K562 (cell line): ENCODE measurements around the gene HORMAD1. TPM values are rescaled to one million over a fixed set of nuclear protein-coding genes. Genes with fewer than 3 reads are reported as not detected.
"Not testable (repeated sequence)": the region's sequence is repeated elsewhere in the genome, so short reads cannot be mapped to it uniquely, and the experiment has no call there.

Source experiments
- CXXC5 ChIP-seq: fragments of 250-450 bp; sonication (Bioruptor Pico); IDR thresholded peaks from 2 replicates; pipeline ENCODE4 v1.8.0; 2022; ENCODE audit warnings: inconsistent platforms, mild to moderate bottlenecking, moderate library complexity
- ID3 ChIP-seq, 2 experiments: fragments of 250-450 bp in 1 of 2; fragments of 450-650 bp in 1 of 2; sonication (Bioruptor Pico) in 1 of 2; IDR thresholded peaks; 2 replicates each; pipeline versions ENCODE4 v1.6.1 to v1.8.0; 2016 to 2021; ENCODE audit warnings: mild to moderate bottlenecking in 2 of 2, moderate library complexity in 2 of 2, missing compliant biosample characterization in 1 of 2, missing genetic modification characterization in 1 of 2
- KLF13 ChIP-seq: fragments of 450-650 bp; IDR thresholded peaks from 2 replicates; pipeline ENCODE4 v1.6.1; 2016; ENCODE audit warnings: missing genetic modification characterization, low read depth, mild to moderate bottlenecking, missing compliant biosample characterization, moderate library complexity, borderline replicate concordance
- MECOM ChIP-seq: fragments of 250-450 bp; sonication (Bioruptor Pico); IDR thresholded peaks from 2 replicates; pipeline ENCODE4 v1.8.0; 2022; ENCODE audit warnings: inconsistent platforms
- PBX2 ChIP-seq, 2 experiments: IDR thresholded peaks in 1 of 2; conservative IDR thresholded peaks in 1 of 2; 2 replicates each; pipeline ENCODE4 v1.6.1; 2016; ENCODE audit warnings: low read depth in 2 of 2, mild to moderate bottlenecking in 1 of 2, missing compliant biosample characterization in 1 of 2, missing genetic modification characterization in 1 of 2, moderate library complexity in 1 of 2
- PTRF ChIP-seq: fragments of 450-650 bp; IDR thresholded peaks from 2 replicates; pipeline ENCODE4 v1.6.1; 2016; ENCODE audit warnings: mild to moderate bottlenecking, missing genetic modification characterization, missing compliant biosample characterization
- PYGO2 ChIP-seq: fragments of 450-650 bp; IDR thresholded peaks from 2 replicates; pipeline ENCODE4 v1.6.1; 2016; ENCODE audit warnings: mild to moderate bottlenecking, missing genetic modification characterization, moderate library complexity, missing compliant biosample characterization
- TEAD1 ChIP-seq, 2 experiments: fragments of 450-650 bp in 1 of 2; sonication (generic) in 1 of 2; formaldehyde crosslinking; IDR thresholded peaks; 2 replicates each; pipeline versions ENCODE4 v1.4.0 to v1.8.0; 2020 to 2022; ENCODE audit warnings: mild to moderate bottlenecking in 2 of 2, missing genetic modification reagents in 1 of 2
- ZNF311 ChIP-seq: fragments of 250-450 bp; sonication (Bioruptor Pico); IDR thresholded peaks from 2 replicates; pipeline ENCODE4 v1.4.0; 2020; ENCODE audit warnings: mild to moderate bottlenecking, moderate library complexity
- ZNF398 ChIP-seq: fragments of 250-450 bp; sonication (Bioruptor Pico); IDR thresholded peaks from 2 replicates; pipeline ENCODE4 v1.8.0; 2021; ENCODE audit warnings: moderate library complexity, mild to moderate bottlenecking, inconsistent platforms
- polyA plus RNA-seq, 8 experiments: library from polyadenylated mRNA; depleted of rRNA in 4 of 8; stranded (reverse) in 5 of 8; unstranded in 3 of 8; fragments of >200 nt; fragmentation: Nextera tagmentation in 2 of 8; fragmentation: Illumina TruSeq in 1 of 8; extraction: Ambion mirVana in 2 of 8; extraction: Trizol in 1 of 8; gene quantifications; 2 replicates each; pipeline versions ENCODE4 v1.2.1 to v1.2.3, GENCODE V29; 2011 to 2014; ENCODE audit warnings: inconsistent platforms in 1 of 8, missing spikeins in 1 of 8
- total RNA-seq, 7 experiments: library from RNA; depleted of rRNA in 6 of 7; stranded (reverse); fragments of >200 nt in 6 of 7; fragmentation: Illumina TruSeq in 2 of 7; extraction: Trizol in 2 of 7; gene quantifications; 2 replicates each; pipeline versions ENCODE4 v1.2.1 to v1.2.3, GENCODE V29; 2011 to 2021; ENCODE audit warnings: low replicate concordance in 1 of 7
- TF ChIP-seq, protein P1 (sequence below): fragments of 250-450 bp; sonication (Bioruptor Pico); IDR thresholded peaks from 2 replicates; pipeline ENCODE4 v1.4.0; 2020; ENCODE audit warnings: mild to moderate bottlenecking, moderate library complexity
- TF ChIP-seq, protein P2 (sequence below): fragments of 450-650 bp; IDR thresholded peaks from 2 replicates; pipeline ENCODE4 v1.6.1; 2016; ENCODE audit warnings: missing biosample characterization, missing genetic modification characterization

The HORMAD1 gene
- total and polyA plus RNA-seq, 9 of the 15 experiments (the other 6 are each of a cell fraction or from before 2014, with no cell fraction given), result not detected

DNA sequence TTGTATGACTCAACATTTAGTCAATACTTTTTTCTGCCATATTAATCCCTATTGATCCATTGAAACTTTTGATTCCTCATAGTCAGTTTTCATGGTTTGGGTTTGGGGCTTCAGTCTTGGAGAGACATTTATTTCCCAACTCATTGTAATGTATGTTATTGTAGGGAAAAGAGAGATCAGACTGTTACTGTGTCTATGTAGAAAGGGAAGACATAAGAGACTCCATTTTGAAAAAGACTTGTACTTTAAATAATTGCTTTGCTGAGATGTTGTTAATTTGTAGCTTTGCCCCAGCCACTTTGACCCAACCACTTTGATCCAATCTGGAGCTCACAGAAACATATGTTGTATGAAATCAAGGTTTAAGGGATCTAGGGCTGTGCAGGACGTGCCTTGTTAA lies 11.7 kb downstream of the HORMAD1 start (continued):
- not testable (repeated sequence) for TF ChIP-seq PBX2 (CRISPR knock-in tag; IDR thresholded peaks at IDR 0.05; ENCODE audit: low read depth); ID3 (CRISPR knock-in tag; IDR thresholded peaks at IDR 0.05)
- TF ChIP-seq PBX2 (tag; conservative IDR thresholded peaks at IDR 0.05; ENCODE audit: low read depth), result 0 out of 2 replicates have a peak, but pooled peaks have one; percentile 27
- TF ChIP-seq ZNF398 (CRISPR knock-in tag), result peak; percentile 26; the same call in 1 of the 2 replicates
- TF ChIP-seq, protein P1, sequence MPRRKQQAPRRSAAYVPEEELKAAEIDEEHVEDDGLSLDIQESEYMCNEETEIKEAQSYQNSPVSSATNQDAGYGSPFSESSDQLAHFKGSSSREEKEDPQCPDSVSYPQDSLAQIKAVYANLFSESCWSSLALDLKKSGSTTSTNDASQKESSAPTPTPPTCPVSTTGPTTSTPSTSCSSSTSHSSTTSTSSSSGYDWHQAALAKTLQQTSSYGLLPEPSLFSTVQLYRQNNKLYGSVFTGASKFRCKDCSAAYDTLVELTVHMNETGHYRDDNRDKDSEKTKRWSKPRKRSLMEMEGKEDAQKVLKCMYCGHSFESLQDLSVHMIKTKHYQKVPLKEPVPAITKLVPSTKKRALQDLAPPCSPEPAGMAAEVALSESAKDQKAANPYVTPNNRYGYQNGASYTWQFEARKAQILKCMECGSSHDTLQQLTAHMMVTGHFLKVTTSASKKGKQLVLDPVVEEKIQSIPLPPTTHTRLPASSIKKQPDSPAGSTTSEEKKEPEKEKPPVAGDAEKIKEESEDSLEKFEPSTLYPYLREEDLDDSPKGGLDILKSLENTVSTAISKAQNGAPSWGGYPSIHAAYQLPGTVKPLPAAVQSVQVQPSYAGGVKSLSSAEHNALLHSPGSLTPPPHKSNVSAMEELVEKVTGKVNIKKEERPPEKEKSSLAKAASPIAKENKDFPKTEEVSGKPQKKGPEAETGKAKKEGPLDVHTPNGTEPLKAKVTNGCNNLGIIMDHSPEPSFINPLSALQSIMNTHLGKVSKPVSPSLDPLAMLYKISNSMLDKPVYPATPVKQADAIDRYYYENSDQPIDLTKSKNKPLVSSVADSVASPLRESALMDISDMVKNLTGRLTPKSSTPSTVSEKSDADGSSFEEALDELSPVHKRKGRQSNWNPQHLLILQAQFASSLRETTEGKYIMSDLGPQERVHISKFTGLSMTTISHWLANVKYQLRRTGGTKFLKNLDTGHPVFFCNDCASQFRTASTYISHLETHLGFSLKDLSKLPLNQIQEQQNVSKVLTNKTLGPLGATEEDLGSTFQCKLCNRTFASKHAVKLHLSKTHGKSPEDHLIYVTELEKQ (CRISPR knock-in tag), result peak; percentile 74
- peak; percentile 84 for TF ChIP-seq PTRF (tag)
- 0 out of 2 replicates have a peak, but pooled peaks have one; percentile 40 for TF ChIP-seq KLF13
- peak in 1 of 2 experiments; percentile 72; a peak in 2 of 4 replicates for TF ChIP-seq TEAD1 (CRISPR knock-in tag; IDR thresholded peaks at IDR 0.05)
- TF ChIP-seq MECOM (CRISPR knock-in tag), result peak; percentile 79
- TF ChIP-seq, protein P2, sequence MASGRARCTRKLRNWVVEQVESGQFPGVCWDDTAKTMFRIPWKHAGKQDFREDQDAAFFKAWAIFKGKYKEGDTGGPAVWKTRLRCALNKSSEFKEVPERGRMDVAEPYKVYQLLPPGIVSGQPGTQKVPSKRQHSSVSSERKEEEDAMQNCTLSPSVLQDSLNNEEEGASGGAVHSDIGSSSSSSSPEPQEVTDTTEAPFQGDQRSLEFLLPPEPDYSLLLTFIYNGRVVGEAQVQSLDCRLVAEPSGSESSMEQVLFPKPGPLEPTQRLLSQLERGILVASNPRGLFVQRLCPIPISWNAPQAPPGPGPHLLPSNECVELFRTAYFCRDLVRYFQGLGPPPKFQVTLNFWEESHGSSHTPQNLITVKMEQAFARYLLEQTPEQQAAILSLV (tag), result peak; percentile 53; the same call in 1 of the 2 replicates
- TF ChIP-seq ID3 (tag; IDR thresholded peaks at IDR 0.05), result peak; percentile 76; the same call in 1 of the 2 replicates
- peak; percentile 62 for TF ChIP-seq CXXC5 (CRISPR knock-in tag)
- TF ChIP-seq PYGO2 (tag), result 0 out of 2 replicates have a peak, but pooled peaks have one; percentile 67
- TF ChIP-seq ZNF311 (CRISPR knock-in tag), result peak; percentile 86
